Ovary (tissue), 3 donors: Measurements from ENCODE around the gene LTBR.

ENCODE experiments used
- CTCF ChIP-seq, 3 donors: fragments of 450-650 bp in 2 of 3; fragments of 200-600 bp in 1 of 3; IDR thresholded peaks; one replicate each; pipeline versions ENCODE4 v1.5.1 to v1.8.0; 2016 to 2022; ENCODE audit warnings: antibody characterized with exemption in 3 of 3, mild to moderate bottlenecking in 1 of 3
- POLR2A ChIP-seq: fragments of 450-650 bp; IDR thresholded peaks from one replicate; pipeline ENCODE4 v1.6.1; 2017; ENCODE audit warnings: antibody characterized with exemption, mild to moderate bottlenecking, moderate library complexity
- donor health status: DM: no; HTN: no; CAD: no.

GRCh38 chr12:6392504-6392903, 8.5 kb downstream of the LTBR start:
- TF ChIP-seq CTCF (IDR thresholded peaks at IDR 0.05) (no peak), POLR2A (no peak)
